Measurements from ENCODE around the gene HLA-DQA2. TPM values are rescaled to one million over a fixed set of nuclear protein-coding genes. Genes with fewer than 3 reads are reported as not detected.

The HLA-DQA2 gene
- total RNA-seq, 1 experiment from 2014 or later: not detected

DNA sequence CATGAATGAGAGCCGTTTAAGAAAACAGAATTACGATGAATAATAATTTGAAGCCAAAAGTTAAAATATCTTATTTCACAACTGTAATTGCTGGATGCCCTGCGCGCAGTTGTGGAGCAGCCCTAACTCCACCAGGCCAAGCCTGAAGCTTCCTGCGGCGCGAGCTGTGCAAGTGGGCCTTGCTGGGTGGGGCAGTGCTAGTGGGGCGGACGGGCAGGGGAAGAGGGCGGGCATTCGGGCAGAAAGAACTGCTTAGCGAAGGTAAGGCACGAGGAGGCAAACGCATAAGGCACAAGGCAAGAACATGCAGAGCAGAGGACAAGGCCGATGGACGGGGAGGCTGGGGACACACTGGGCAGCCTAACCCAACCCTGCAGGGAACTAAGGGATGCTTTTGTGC, 19.9 kb downstream of the HLA-DQA2 start:
- H3K79me2 ChIP-seq (ENCODE audit: insufficient read depth, low read length): no peaks in the 10 kb centered on the region
- no peak for ATAC-seq
- H3K9me2 ChIP-seq (ENCODE audit: insufficient read depth): no peaks in the 10 kb centered on the region
- no peak overlapping the region for H3K27ac ChIP-seq (ENCODE audit: low read depth, low read length)
- H3K9ac ChIP-seq (ENCODE audit: low read length): no peak overlapping the region
- no peak overlapping the region for H2AFZ ChIP-seq (ENCODE audit: low read depth, low read length, poor library complexity, severe bottlenecking)
- ChIA-PET CTCF (interaction anchor here (1.3 kb wide), 1 partner anchor 97 kb away, joined by 3 read pairs; no protein-coding TSS in a partner anchor), POLR2A (no interaction called here), RAD21 (ENCODE audit: low non-redundant PET in 1 of 2, low total read pairs in 2 of 2, uncharacterized antibody in 2 of 2, unreplicated experiment in 2 of 2) (no interaction called here)
- no peak overlapping the region for H3K4me2 ChIP-seq (ENCODE audit: low read length)
- BruUV-seq (replicated peaks): no TSS peak
- H3K9me3 ChIP-seq (ENCODE audit: control insufficient read depth in 1 of 2, insufficient read depth in 1 of 2, low read depth in 1 of 2, low read length in 2 of 2): no peaks in the 10 kb centered on the region
- TF ChIP-seq, protein P1, sequence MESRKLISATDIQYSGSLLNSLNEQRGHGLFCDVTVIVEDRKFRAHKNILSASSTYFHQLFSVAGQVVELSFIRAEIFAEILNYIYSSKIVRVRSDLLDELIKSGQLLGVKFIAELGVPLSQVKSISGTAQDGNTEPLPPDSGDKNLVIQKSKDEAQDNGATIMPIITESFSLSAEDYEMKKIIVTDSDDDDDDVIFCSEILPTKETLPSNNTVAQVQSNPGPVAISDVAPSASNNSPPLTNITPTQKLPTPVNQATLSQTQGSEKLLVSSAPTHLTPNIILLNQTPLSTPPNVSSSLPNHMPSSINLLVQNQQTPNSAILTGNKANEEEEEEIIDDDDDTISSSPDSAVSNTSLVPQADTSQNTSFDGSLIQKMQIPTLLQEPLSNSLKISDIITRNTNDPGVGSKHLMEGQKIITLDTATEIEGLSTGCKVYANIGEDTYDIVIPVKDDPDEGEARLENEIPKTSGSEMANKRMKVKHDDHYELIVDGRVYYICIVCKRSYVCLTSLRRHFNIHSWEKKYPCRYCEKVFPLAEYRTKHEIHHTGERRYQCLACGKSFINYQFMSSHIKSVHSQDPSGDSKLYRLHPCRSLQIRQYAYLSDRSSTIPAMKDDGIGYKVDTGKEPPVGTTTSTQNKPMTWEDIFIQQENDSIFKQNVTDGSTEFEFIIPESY (IDR thresholded peaks at IDR 0.05; ENCODE audit: extremely low read depth, insufficient replicate concordance, low read length): no peak
- TF ChIP-seq ZFX (IDR thresholded peaks at IDR 0.05) (no peak), ZNF274 (IDR thresholded peaks at IDR 0.05; ENCODE audit: low read depth, low read length) (no peak), TCF7L2 (IDR thresholded peaks at IDR 0.05; ENCODE audit: borderline replicate concordance, extremely low read depth, insufficient read depth, insufficient read length) (no peak), CEBPB (IDR thresholded peaks at IDR 0.05; ENCODE audit: low read depth) (no peak), EZH2phosphoT487 (IDR thresholded peaks at IDR 0.05; ENCODE audit: borderline replicate concordance) (no peak), YY1 (IDR thresholded peaks at IDR 0.05; ENCODE audit: extremely low read depth, insufficient replicate concordance, low read depth, low read length) (no peak), CBX3 (IDR thresholded peaks at IDR 0.05; ENCODE audit: low read depth) (no peak), ELF1 (IDR thresholded peaks at IDR 0.05; ENCODE audit: borderline replicate concordance, low read depth) (no peak), EGR1 (IDR thresholded peaks at IDR 0.05; ENCODE audit: low read depth) (no peak), POLR2AphosphoS5 (IDR thresholded peaks at IDR 0.05; ENCODE audit: low read depth, low read length) (no peak), SP1 (IDR thresholded peaks at IDR 0.05; ENCODE audit: low read depth) (no peak), FOSL1 (IDR thresholded peaks at IDR 0.05; ENCODE audit: low read depth) (no peak), JUND (IDR thresholded peaks at IDR 0.05) (no peak), RAD21 (IDR thresholded peaks at IDR 0.05; ENCODE audit: low read depth) (no peak), SRF (IDR thresholded peaks at IDR 0.05; ENCODE audit: low read depth) (no peak)
- TF ChIP-seq, protein P2, sequence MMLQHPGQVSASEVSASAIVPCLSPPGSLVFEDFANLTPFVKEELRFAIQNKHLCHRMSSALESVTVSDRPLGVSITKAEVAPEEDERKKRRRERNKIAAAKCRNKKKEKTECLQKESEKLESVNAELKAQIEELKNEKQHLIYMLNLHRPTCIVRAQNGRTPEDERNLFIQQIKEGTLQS (IDR thresholded peaks at IDR 0.05): no peak
- TF ChIP-seq, protein P3, sequence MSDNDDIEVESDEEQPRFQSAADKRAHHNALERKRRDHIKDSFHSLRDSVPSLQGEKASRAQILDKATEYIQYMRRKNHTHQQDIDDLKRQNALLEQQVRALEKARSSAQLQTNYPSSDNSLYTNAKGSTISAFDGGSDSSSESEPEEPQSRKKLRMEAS (IDR thresholded peaks at IDR 0.05): no peak
- TF ChIP-seq, protein P4, sequence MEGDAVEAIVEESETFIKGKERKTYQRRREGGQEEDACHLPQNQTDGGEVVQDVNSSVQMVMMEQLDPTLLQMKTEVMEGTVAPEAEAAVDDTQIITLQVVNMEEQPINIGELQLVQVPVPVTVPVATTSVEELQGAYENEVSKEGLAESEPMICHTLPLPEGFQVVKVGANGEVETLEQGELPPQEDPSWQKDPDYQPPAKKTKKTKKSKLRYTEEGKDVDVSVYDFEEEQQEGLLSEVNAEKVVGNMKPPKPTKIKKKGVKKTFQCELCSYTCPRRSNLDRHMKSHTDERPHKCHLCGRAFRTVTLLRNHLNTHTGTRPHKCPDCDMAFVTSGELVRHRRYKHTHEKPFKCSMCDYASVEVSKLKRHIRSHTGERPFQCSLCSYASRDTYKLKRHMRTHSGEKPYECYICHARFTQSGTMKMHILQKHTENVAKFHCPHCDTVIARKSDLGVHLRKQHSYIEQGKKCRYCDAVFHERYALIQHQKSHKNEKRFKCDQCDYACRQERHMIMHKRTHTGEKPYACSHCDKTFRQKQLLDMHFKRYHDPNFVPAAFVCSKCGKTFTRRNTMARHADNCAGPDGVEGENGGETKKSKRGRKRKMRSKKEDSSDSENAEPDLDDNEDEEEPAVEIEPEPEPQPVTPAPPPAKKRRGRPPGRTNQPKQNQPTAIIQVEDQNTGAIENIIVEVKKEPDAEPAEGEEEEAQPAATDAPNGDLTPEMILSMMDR (IDR thresholded peaks at IDR 0.05 in 2 of 3, conservative IDR thresholded peaks at IDR 0.05 in 1 of 3; ENCODE audit: borderline replicate concordance in 1 of 3, insufficient read depth in 1 of 3, low read depth in 2 of 3, low read length in 2 of 3): no peak
- TF ChIP-seq, protein P5, sequence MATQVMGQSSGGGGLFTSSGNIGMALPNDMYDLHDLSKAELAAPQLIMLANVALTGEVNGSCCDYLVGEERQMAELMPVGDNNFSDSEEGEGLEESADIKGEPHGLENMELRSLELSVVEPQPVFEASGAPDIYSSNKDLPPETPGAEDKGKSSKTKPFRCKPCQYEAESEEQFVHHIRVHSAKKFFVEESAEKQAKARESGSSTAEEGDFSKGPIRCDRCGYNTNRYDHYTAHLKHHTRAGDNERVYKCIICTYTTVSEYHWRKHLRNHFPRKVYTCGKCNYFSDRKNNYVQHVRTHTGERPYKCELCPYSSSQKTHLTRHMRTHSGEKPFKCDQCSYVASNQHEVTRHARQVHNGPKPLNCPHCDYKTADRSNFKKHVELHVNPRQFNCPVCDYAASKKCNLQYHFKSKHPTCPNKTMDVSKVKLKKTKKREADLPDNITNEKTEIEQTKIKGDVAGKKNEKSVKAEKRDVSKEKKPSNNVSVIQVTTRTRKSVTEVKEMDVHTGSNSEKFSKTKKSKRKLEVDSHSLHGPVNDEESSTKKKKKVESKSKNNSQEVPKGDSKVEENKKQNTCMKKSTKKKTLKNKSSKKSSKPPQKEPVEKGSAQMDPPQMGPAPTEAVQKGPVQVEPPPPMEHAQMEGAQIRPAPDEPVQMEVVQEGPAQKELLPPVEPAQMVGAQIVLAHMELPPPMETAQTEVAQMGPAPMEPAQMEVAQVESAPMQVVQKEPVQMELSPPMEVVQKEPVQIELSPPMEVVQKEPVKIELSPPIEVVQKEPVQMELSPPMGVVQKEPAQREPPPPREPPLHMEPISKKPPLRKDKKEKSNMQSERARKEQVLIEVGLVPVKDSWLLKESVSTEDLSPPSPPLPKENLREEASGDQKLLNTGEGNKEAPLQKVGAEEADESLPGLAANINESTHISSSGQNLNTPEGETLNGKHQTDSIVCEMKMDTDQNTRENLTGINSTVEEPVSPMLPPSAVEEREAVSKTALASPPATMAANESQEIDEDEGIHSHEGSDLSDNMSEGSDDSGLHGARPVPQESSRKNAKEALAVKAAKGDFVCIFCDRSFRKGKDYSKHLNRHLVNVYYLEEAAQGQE (IDR thresholded peaks at IDR 0.05; ENCODE audit: low read depth): no peak
- H3K4me3 ChIP-seq (replicated peaks in 1 of 2; ENCODE audit: low read depth in 1 of 2, low read length in 2 of 2): no peak overlapping the region
- no peaks in the 10 kb centered on the region for H4K20me1 ChIP-seq (ENCODE audit: insufficient read depth)
- no peak for DNase-seq (ENCODE audit: low read depth, low spot score)
- intact Hi-C loops (cut with micrococcal nuclease): no loop called here
- no peaks in the 10 kb centered on the region for H3K27me3 ChIP-seq (ENCODE audit: insufficient read depth, low read length)
- no peaks in the 10 kb centered on the region for H3K4me1 ChIP-seq (ENCODE audit: control insufficient read depth in 1 of 2, insufficient read depth in 2 of 2, low read length in 2 of 2)
- no peaks in the 10 kb centered on the region for H3K36me3 ChIP-seq (ENCODE audit: control insufficient read depth in 1 of 2, insufficient read depth in 2 of 2, low read length in 2 of 2)

Measured in HCT116 (cell line).